Kidney (tissue), 14 donors: ENCODE measurements around the gene ESR2. TPM values are rescaled to one million over a fixed set of nuclear protein-coding genes. Genes with fewer than 3 reads are reported as not detected.

Source experiments
- DNase-seq, 5 donors: peaks; one replicate each; pipeline ENCODE4 v3.0.0-alpha.2; 2013 to 2020
- FAIRE-seq: peaks from 2 replicates; lab custom pipeline; 2012; peaks lifted over from hg19 to GRCh38; lab: Jason Lieb, UNC
- H3K27ac ChIP-seq, 2 donors: one replicate each; pipeline ENCODE4 v1.7.0; 2013; ENCODE audit warnings: low read depth in 2 of 2, low read length in 2 of 2, inconsistent platforms in 1 of 2
- H3K27me3 ChIP-seq: one replicate; pipeline ENCODE4 v1.7.1; 2013; ENCODE audit warnings: low read length, inconsistent platforms; ENCODE audit not compliant: control insufficient read depth, insufficient read depth
- H3K36me3 ChIP-seq, 3 donors: one replicate each; pipeline versions ENCODE4 v1.7.0 to v1.7.1; 2013; ENCODE audit warnings: low read length in 3 of 3, control low read depth in 1 of 3, inconsistent platforms in 1 of 3; ENCODE audit not compliant: insufficient read depth in 3 of 3, control insufficient read depth in 2 of 3
- H3K4me1 ChIP-seq, 3 donors: one replicate each; pipeline versions ENCODE4 v1.7.0 to v1.7.1; 2013; ENCODE audit warnings: low read length in 3 of 3, inconsistent platforms in 1 of 3, low read depth in 1 of 3; ENCODE audit not compliant: control insufficient read depth in 2 of 3, insufficient read depth in 2 of 3
- H3K4me3 ChIP-seq, 3 donors: one replicate each; pipeline versions ENCODE4 v1.7.0 to v1.8.1; 2013; ENCODE audit warnings: low read length in 3 of 3, control low read depth in 1 of 3, inconsistent platforms in 1 of 3
- H3K9ac ChIP-seq, 3 donors: one replicate each; pipeline versions ENCODE4 v1.7.0 to v1.7.1; 2013; ENCODE audit warnings: low read length in 3 of 3, control low read depth in 1 of 3, inconsistent platforms in 1 of 3
- H3K9me3 ChIP-seq, 3 donors: one replicate each; pipeline versions ENCODE4 v1.7.0 to v1.7.1; 2013; ENCODE audit warnings: low read length in 3 of 3, control low read depth in 1 of 3, inconsistent platforms in 1 of 3; ENCODE audit not compliant: control insufficient read depth in 2 of 3, insufficient read depth in 1 of 3
- CTCF ChIP-seq: IDR thresholded peaks from 3 replicates; pipeline ENCODE4 v1.5.1; 2012; ENCODE audit warnings: mild to moderate bottlenecking, moderate library complexity, borderline replicate concordance; ENCODE audit not compliant: insufficient read depth; ENCODE audit errors: extremely low read depth
- intact Hi-C: fragments of 100-400 bp; cut with DNase I; formaldehyde crosslinking; loops from one replicate; pipeline ENCODE4 v1.11.1; 2022
- polyA plus RNA-seq: library from polyadenylated mRNA; stranded (reverse); fragments of 350-450 nt; fragmentation: Illumina TruSeq; extraction: RNeasy Lipid Tissue Mini Kit (QIAGEN cat#74804); gene quantifications from one replicate; pipeline ENCODE4 v1.2.3, GENCODE V29; 2014; ENCODE audit warnings: low read depth, low replicate concordance; ENCODE audit not compliant: insufficient read depth
- total RNA-seq: library from RNA; stranded (reverse); fragmentation: NEBNext Ultra II Directional; extraction: Animal tissue kit (Norgen Biotek cat#: 25700); gene quantifications from one replicate; pipeline ENCODE4 v1.2.1, GENCODE V29; 2021
- donor health status: control.
- donor health status: control.
- donor health status: control.
- donor health status: control.
- donor health status: control.
- donor health status: DM: yes; HTN: yes; CAD: no.
- donor health status: Normal renal cell carcinoma (clear cell type).

ESR2 gene
- total and polyA plus RNA-seq, 2 donors from 2014 or later, result 2.5 TPM; not detected in 1

DNA sequence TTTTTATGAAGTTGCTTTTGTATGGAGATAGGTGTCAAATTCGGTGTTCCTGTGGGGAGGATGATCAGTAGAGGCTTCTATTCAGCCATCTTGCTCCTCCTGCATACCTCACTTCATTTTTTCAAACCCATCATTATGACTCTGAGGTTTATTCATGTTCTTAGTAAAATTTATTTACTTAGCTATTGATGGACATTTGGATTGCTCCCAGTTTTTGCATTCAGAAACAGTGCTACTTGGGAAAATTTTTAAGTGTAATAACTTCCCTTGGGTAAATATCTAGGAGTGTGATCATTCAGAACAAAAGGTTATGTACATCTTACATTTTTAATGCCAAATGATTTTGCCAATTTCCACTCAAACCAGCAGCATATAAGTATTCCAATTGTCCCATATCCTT lies 233.1 kb downstream of the ESR2 start:
- FAIRE-seq, result no peak
- Histone ChIP-seq H3K27me3 (no peaks in the 10 kb centered on the region), H3K4me1 (peaks cover 0 to 8% (median 2%) of the 10 kb centered on the region in 3 donors), H3K27ac (no peak overlapping the region), H3K36me3 (peaks cover 0 to 25% (median 22%) of the 10 kb centered on the region in 3 donors), H3K9ac (no peak overlapping the region), H3K9me3 (no peaks in the 10 kb centered on the region), H3K4me3 (no peak overlapping the region)
- intact Hi-C loops, result no loop called here
- TF ChIP-seq CTCF, result no peak
- DNase-seq, result no peak

DNA sequence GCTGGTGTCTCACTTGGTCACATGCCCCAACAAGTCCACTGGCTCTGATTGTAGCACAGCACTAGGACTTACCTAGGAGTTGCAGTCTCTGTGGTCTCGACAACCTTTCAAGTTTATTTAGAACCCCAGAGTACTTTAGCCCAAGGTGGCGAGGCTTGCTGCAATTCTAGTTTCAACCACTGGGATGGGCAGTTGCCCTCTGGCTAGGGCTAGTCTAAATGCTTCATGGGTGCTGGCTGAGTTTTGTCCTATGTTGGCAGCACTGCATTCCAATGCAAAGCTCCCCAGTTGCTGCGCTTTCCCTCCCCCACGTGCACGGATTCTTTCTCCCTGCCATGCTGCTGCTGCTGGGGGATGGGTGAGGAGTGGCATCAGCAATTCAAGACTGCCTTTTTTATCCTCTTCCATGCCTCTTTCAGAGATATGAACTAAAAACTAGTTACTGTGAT lies 233.5 kb downstream of the ESR2 start:
- Histone ChIP-seq H3K4me3 (no peak overlapping the region), H3K9ac (no peak overlapping the region), H3K27me3 (no peaks in the 10 kb centered on the region), H3K36me3 (peaks cover 0 to 25% (median 25%) of the 10 kb centered on the region in 3 donors), H3K4me1 (peaks cover 0 to 8% (median 2%) of the 10 kb centered on the region in 3 donors), H3K27ac (no peak overlapping the region), H3K9me3 (no peaks in the 10 kb centered on the region)
- peak; percentile 50 for TF ChIP-seq CTCF
- intact Hi-C loops, result no loop called here
- DNase-seq, result peak in 4 of 5 donors; percentile 24 to 46 (median 41)
- FAIRE-seq, result no peak

- Histone ChIP-seq H3K4me1 (peaks cover 0 to 8% (median 2%) of the 10 kb centered on the region in 3 donors), H3K9ac (no peak overlapping the region), H3K36me3 (peaks cover 0 to 26% (median 21%) of the 10 kb centered on the region in 3 donors), H3K27me3 (no peaks in the 10 kb centered on the region), H3K27ac (no peak overlapping the region), H3K9me3 (no peaks in the 10 kb centered on the region), H3K4me3 (no peak overlapping the region)
- DNase-seq (no peak), FAIRE-seq (no peak)
- intact Hi-C loops, result no loop called here
- TF ChIP-seq CTCF, result no peak
Measured at GRCh38 chr14:64060199-64060545, 234.0 kb downstream of the ESR2 start.
